ES-I3 (cell line): ENCODE results near the gene CACNA1B.

Experiments used
- H3K36me3 ChIP-seq: 2 replicates; pipeline ENCODE4 v1.6.1; 2013; ENCODE audit warnings: mild to moderate bottlenecking, low read length, control low read depth, moderate library complexity; ENCODE audit not compliant: insufficient read depth
- H3K4me1 ChIP-seq: 2 replicates; pipeline ENCODE4 v1.6.1; 2013; ENCODE audit warnings: mild to moderate bottlenecking, control low read depth, low read length; ENCODE audit not compliant: insufficient read depth
- H3K9ac ChIP-seq: 2 replicates; pipeline ENCODE4 v1.6.1; 2013; ENCODE audit warnings: low read depth, mild to moderate bottlenecking, low read length, moderate library complexity
- H3K9me3 ChIP-seq: 2 replicates; pipeline ENCODE4 v1.6.1; 2013; ENCODE audit warnings: mild to moderate bottlenecking, low read length, moderate library complexity; ENCODE audit not compliant: control insufficient read depth, insufficient read depth

CACNA1B gene

GRCh38 chr9:138037140-138037539 lies 159.6 kb downstream of the CACNA1B start:
- Histone ChIP-seq H3K9ac (no peak overlapping the region), H3K4me1 (no peaks in the 10 kb centered on the region), H3K9me3 (no peaks in the 10 kb centered on the region; the same call in 1 of the 2 replicates), H3K36me3 (peaks cover 2% of the 10 kb centered on the region; the same call in 1 of the 2 replicates)

DNA sequence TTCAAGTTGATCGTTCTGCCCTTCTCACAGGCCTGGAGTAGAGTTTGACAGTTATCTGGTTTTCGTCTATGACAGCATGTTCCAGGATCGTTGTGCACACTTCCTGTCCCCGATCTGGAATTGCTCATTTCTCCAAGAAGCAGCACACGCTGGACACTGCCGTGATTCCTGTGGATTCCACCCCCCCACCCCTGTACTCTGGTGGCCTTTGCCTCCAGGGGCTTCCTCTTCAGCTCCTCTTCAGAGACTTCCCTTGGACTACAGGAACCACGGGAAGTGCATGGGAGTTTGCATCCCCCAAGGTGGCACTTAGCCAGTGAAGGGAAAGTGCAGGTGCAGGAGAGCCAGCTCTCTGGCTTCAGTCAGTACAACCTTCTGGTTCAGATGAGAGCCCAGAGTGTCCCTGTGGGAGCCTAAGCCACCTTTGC lies 160.7 kb downstream of the CACNA1B start:
- no peaks in the 10 kb centered on the region for H3K9me3 ChIP-seq
- no peak overlapping the region for H3K9ac ChIP-seq
- H3K36me3 ChIP-seq = peaks cover 2% of the 10 kb centered on the region; the same call in 1 of the 2 replicates
- H3K4me1 ChIP-seq = no peaks in the 10 kb centered on the region

GRCh38 chr9:138040446-138041430 lies 163.2 kb downstream of the CACNA1B start:
- H3K9ac ChIP-seq = no peak overlapping the region
- peaks cover 2% of the 10 kb centered on the region; the same call in 1 of the 2 replicates for H3K36me3 ChIP-seq
- no peaks in the 10 kb centered on the region for H3K9me3 ChIP-seq
- H3K4me1 ChIP-seq = no peaks in the 10 kb centered on the region

DNA sequence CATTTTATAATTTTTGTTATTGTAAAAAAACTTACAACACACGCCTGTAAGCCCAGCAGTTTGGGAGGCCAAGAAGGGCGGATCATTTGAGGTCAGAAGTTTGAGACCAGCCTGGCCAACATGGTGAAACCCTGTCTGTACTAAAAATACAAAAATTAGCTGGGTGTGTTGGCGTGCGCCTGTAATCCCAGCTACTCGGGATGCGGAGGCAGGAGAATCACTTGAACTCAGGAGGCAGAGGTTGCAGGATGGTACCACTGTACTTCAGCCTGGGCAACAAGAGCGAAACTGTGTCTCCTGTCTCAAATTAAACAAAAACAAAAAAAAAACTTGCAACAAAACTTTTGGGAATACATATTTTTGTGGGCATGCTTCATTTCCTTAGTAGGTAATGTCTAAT lies 164.6 kb downstream of the CACNA1B start:
- no peak overlapping the region for H3K9ac ChIP-seq
- H3K4me1 ChIP-seq = no peaks in the 10 kb centered on the region
- peaks cover 2% of the 10 kb centered on the region; the same call in 1 of the 2 replicates for H3K36me3 ChIP-seq
- no peaks in the 10 kb centered on the region for H3K9me3 ChIP-seq

DNA sequence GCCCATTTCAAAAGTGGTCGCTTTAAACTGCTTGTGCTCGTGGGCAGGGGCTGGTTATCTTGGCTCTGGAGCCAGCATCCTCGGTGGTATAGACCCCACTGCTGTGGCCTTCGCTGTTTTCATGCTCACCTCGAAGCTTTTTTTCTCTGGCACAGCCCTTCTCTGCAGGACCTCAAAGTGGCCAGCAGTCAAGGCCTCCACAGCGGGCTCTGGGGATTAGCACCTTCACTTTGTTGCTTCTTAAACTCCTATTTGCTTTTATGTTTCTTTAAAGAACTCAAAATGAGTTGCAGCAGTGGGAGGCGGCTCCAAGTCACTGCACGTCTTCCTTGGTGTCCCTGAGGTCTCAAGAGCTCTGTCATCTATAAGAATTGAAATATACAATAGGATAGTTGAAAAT lies 165.1 kb downstream of the CACNA1B start:
- Histone ChIP-seq H3K9ac (no peak overlapping the region), H3K4me1 (no peaks in the 10 kb centered on the region), H3K36me3 (peaks cover 2% of the 10 kb centered on the region; the same call in 1 of the 2 replicates), H3K9me3 (no peaks in the 10 kb centered on the region)

- Histone ChIP-seq H3K9me3 (no peaks in the 10 kb centered on the region), H3K36me3 (peaks cover 2% of the 10 kb centered on the region; the same call in 1 of the 2 replicates), H3K9ac (no peak overlapping the region), H3K4me1 (no peaks in the 10 kb centered on the region)
Measured at GRCh38 chr9:138043061-138043410, 165.5 kb downstream of the CACNA1B start.

DNA sequence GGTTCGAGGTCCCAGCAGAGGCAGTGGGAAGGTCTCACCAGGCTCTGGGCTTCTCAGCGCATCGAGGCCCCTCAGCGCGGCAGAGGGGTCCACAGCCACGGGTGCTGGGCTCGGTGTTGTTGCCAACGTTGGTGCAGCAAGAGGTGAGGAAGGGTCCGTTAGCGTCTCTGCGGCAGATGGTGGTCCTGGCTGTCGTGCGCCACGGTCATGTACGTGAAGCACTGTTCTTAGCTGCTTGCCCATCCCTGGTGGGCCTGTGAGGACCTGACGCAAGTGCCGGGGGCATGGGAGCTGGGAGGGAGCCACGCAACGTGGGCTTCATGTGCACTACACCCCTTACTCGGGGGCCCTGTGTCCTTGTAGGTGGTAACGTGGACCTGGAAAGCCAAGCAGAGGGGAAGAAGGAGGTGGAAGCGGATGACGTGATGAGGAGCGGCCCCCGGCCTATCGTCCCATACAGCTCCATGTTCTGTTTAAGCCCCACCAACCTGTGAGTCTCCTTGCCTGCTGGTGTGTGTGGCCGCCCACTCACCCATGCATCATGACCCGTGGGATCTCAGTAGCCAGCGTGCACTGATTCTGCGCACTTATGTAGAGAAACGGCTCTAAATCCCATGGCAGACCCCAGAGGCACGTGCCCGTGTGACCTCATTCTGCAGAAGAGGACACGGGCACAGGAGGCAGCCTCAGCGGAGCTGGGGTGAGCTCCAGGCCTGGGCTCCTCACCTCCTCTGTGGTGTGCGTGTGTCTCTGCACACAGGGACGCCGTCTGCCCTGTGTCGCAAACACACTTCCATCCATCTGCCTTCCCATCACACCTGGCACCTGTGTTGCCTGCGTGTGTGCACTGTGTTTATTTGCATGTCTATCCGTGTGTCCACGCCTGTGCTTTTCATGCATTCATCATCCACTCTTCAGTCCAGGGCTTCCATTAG lies 166.1 kb downstream of the CACNA1B start:
- H3K36me3 ChIP-seq = peaks cover 2% of the 10 kb centered on the region; the same call in 1 of the 2 replicates
- H3K9me3 ChIP-seq = no peaks in the 10 kb centered on the region
- H3K9ac ChIP-seq = no peak overlapping the region
- no peaks in the 10 kb centered on the region for H3K4me1 ChIP-seq

DNA sequence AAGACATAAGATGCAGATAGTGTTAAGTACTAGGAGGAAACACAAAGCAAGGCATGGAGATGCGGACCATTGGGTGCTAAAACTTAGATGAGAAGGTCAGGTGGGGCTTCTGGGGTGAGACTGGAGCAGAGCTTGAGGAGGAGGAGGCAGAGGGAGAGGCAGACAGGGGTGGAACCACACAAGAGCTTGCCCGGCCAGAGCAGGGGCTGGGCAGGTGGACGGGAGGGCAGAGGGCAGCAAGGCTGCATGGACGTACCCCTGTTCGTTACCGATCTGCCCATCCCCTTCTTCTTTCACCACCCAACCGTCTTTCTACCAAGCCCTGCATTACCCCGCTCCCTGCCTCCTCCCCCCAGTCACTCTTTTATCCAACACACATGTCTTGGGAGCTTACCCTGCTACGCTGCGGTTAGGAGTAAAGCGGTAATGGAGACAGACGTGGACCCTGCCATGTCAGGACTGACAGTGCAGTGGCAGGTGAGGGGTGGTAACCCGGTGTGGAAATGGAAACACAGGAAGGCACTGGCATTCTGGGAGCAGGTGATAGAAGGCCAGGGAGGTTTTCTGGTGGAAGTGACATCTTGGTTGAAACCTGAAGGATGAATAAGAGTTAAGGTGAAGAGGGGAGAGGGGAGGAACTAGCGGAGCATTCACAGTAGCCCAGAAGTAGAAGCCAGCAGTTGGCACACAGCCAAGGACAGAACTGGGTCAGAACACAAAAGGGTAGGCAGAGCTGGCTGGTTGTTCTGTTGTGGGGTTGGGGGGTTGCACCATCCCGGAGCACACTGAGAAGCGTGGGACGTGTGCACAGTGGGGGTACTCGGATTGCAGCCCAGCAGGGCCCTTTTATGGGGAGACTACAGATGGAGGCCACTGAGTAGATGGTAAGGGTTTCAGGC lies 167.2 kb downstream of the CACNA1B start:
- Histone ChIP-seq H3K36me3 (peaks cover 2% of the 10 kb centered on the region; the same call in 1 of the 2 replicates), H3K9me3 (no peaks in the 10 kb centered on the region), H3K9ac (no peak overlapping the region), H3K4me1 (no peaks in the 10 kb centered on the region)

DNA sequence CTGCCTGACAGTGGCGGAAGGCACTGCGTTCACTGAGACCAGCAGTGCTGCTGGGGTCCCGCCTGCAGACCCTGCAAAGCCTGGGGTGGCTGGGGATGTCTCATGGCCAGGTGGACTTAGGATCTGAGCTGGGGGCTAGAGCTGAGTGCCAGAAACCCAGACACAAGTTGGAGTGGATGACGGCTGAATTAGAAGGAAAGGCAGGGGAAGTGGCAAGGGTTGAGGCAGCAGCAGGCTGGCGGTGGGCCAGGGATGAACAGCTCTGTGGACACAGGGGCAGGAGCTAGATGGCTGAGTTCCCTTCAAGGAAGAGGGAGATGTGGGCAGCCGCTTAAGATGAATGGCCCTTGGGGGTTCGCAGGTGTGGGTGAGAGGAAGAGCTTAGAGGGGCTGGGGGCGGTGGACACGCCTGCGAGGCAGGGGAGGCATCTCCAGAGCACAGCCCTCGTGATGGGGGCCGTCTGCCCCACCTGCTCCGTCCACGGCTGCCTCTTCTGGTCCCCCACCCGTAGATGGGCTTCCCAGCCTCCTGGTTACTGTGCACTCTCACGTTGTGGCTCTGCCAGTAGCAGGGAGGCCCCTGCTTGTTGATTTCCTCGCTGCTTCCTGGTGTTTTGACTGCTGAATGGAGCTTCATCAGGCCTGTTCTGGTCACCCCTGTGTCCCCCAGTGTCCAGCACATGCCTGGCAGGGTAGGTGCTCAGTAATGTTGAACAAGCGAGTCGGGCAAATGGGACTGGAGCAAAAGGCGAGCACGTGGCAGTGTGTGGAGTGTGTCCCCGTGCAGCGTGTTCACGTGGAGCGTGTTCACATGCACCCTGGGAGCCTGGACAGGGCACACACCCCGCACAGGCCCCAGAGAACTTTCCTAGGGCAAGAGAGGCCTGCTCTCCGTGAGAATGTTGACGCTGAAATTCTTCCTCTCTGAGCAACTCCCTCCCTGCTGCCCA lies 168.2 kb downstream of the CACNA1B start:
- Histone ChIP-seq H3K9ac (no peak overlapping the region), H3K4me1 (no peaks in the 10 kb centered on the region), H3K36me3 (peaks cover 2% of the 10 kb centered on the region; the same call in 1 of the 2 replicates), H3K9me3 (no peaks in the 10 kb centered on the region)

GRCh38 chr9:138046641-138047301 lies 169.2 kb downstream of the CACNA1B start:
- no peaks in the 10 kb centered on the region for H3K36me3 ChIP-seq
- H3K9me3 ChIP-seq = no peaks in the 10 kb centered on the region
- H3K4me1 ChIP-seq = no peaks in the 10 kb centered on the region
- H3K9ac ChIP-seq = no peak overlapping the region

DNA sequence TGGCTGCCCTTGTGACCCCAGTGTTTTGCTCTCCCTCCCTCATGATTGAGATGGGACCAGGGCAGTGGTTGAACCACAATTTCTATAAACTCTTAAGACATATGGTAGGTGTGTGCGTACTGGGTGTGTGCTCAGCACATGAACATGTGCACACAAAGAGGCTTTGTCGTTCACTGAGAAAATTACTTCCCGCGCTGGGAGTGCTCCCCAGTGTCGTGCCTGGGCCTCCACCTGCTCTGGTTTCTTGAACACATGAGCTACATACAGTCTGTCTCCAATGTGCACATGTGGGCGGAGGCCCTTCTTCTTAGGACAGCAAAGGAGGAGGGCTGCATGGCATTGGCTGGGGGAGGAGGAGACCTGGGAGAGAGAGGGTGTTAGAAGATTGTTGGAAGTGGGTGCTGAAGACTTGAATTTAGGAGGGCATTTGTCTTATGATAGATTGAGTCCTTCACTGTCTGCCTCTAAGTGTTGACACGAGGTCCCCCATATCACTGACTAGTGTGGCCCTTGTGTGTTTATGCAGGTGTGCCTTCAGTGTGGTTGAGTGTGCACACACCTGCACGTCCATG lies 170.0 kb downstream of the CACNA1B start:
- Histone ChIP-seq H3K4me1 (no peaks in the 10 kb centered on the region), H3K9ac (no peak overlapping the region), H3K9me3 (no peaks in the 10 kb centered on the region), H3K36me3 (no peaks in the 10 kb centered on the region)

DNA sequence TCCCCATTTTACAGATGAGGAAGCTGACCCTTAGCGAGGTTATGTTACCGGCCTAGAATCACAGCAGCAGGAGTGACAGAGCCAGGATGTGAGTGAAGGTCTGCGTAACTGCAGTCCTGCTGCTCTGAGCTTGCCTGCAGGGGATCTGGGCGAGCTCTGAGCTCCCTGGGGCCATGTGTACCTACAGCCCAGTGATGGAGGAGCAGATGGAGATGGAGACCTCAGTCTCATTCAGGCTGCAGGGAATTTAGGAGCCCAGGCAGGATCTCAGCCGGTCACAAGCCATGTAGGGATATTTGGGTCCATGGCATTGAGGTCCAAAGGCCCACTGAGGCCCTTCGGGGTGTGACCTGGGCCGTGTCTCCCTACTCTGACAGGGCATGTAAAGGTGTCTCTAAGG lies 170.6 kb downstream of the CACNA1B start:
- Histone ChIP-seq H3K9ac (no peak overlapping the region), H3K36me3 (no peaks in the 10 kb centered on the region), H3K9me3 (no peaks in the 10 kb centered on the region), H3K4me1 (no peaks in the 10 kb centered on the region)
